Adrenal gland (tissue), 12 donors: ENCODE data around the gene ATXN7. TPM values are rescaled to one million over a fixed set of nuclear protein-coding genes. Genes with fewer than 3 reads are reported as not detected.
A peak's percentile ranks its signal among the peaks of the same experiment; 100 is the strongest.

Source experiments
- DNase-seq, 7 donors: peaks; one replicate each; pipeline ENCODE4 v3.0.0-alpha.2; 2019 to 2020
- H3K27ac ChIP-seq, 5 donors: fragments of 200-600 bp; sonication (generic) in 4 of 5; 1 replicate in 3 of 5; 2 replicates in 2 of 5; pipeline versions ENCODE4 v1.5.1 to v1.8.0; 2016 to 2020; ENCODE audit warnings: mild to moderate bottlenecking in 1 of 5
- H3K27me3 ChIP-seq: fragments of 200-600 bp; 2 replicates; pipeline ENCODE4 v1.8.0; 2021
- H3K36me3 ChIP-seq, 2 donors: fragments of 200-600 bp; replicated peaks in 1 of 2; 1 replicate in 1 of 2; 2 replicates in 1 of 2; pipeline versions ENCODE4 v1.5.1 to v1.8.0; 2018 to 2022
- H3K4me1 ChIP-seq, 2 donors: fragments of 200-600 bp; replicated peaks in 1 of 2; 1 replicate in 1 of 2; 2 replicates in 1 of 2; pipeline versions ENCODE4 v1.5.1 to v1.8.0; 2018 to 2021
- H3K4me3 ChIP-seq, 4 donors: fragments of 200-600 bp; sonication (generic) in 3 of 4; one replicate each; pipeline ENCODE4 v1.5.1; 2016 to 2018
- H3K9me3 ChIP-seq, 3 donors: fragments of 200-600 bp; sonication (generic) in 1 of 3; replicated peaks in 1 of 3; 1 replicate in 2 of 3; 2 replicates in 1 of 3; pipeline versions ENCODE4 v1.5.1 to v1.8.0; 2016 to 2021
- CTCF ChIP-seq, 6 experiments: fragments of 450-650 bp in 4 of 6; fragments of 200-600 bp in 2 of 6; sonication (generic) in 1 of 6; IDR thresholded peaks; 1 replicate in 5 of 6; 2 replicates in 1 of 6; pipeline versions ENCODE4 v1.5.1 to v1.8.0; 2016 to 2021; ENCODE audit warnings: antibody characterized with exemption in 6 of 6, mild to moderate bottlenecking in 2 of 6, moderate library complexity in 1 of 6
- POLR2A ChIP-seq, 2 donors: fragments of 450-650 bp; IDR thresholded peaks; one replicate each; pipeline ENCODE4 v1.6.1; 2017; ENCODE audit warnings: antibody characterized with exemption in 2 of 2, mild to moderate bottlenecking in 2 of 2, moderate library complexity in 1 of 2
- WGBS, 4 donors: extraction: QIAGEN DNeasy Blood & Tissue Kit in 2 of 4; methylation state at CpG; one replicate each; pipeline versions ENCODE4 v1.1.5 to v1.1.7; 2013 to 2017; 5-methylcytosine and 5-hydroxymethylcytosine counted together
- intact Hi-C, 2 donors: fragments of 100-400 bp; cut with DNase I; formaldehyde crosslinking; loops; one replicate each; pipeline versions ENCODE4 v1.14.1 to v1.15.0; 2022 to 2023
- polyA plus RNA-seq, 3 donors: library from polyadenylated mRNA; stranded (reverse); fragments of 200-250 nt in 2 of 3; fragments of 350-450 nt in 1 of 3; fragmentation: Illumina TruSeq in 1 of 3; extraction: RNeasy Lipid Tissue Mini Kit (QIAGEN cat#74804) in 1 of 3; gene quantifications; one replicate each; pipeline ENCODE4 v1.2.3, GENCODE V29; 2013 to 2014
- total RNA-seq, 9 donors: library from RNA; depleted of rRNA in 4 of 9; stranded (reverse); fragments of >200 nt in 4 of 9; fragments of 120-200 nt in 1 of 9; fragmentation: NEBNext Ultra II Directional in 1 of 9; extraction: Animal tissue kit (Norgen Biotek cat#: 25700) in 1 of 9; gene quantifications; one replicate each; pipeline versions ENCODE4 v1.1.0 to v1.2.4, GENCODE V29; 2013 to 2023
- donor health status: healthy with polysubstance abuse.
- donor health status: Bipolar disorder and iron deficiency.
- donor health status: DM: yes; HTN: yes; CAD: no.
- donor health status: DM: no; HTN: no; CAD: no.
- donor health status: DM: no; HTN: no; CAD: no.
- donor health status: DM: yes; HTN: yes; CAD: no.

Gene ATXN7
- total and polyA plus RNA-seq, 12 donors = 4.1 to 27.3 (median 18.0) TPM

DNA sequence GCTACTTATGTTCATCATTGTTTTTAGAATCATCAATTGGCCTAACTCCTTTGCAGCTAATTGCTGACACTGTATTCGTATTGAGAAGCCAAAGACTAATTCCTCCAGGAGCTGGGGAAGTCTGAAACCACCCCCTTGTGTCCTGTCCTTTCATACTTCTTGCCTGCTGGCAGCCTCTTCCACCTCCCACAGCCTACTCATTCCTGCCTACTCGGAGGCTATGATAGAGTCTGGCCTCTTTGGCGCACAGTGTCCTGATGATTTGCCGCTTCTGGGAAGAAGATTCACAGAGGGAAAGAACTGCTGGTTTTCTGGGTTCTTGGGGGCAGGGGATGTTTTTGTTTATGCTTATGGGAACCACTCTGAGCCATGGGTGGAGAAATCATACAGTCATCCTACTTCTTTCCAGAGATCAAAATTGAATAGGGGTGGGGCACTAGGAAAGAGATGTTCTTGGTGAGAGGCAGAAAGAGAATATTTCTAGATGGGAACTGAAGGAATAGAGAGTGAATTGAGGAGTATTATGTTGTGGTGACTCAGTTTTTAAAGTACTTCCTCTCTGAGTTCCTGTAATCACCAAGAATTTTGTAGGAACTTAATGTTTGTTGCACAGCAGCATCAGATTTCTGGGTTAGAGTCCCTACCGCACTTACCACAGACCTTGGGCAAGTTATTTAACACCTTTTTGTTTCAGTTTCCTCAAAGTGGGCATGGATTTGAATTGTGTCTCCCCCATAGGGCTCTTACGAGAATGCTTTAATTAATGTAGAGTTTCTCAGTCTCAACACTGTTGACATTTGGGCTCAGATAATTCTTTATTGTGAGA is 70.6 kb downstream of the ATXN7 start:
- intact Hi-C loops = no loop called here
- 67 to 83% (median 75%) methylated on average over 6 of the region's 6 CpGs for WGBS, 4 donors
- TF ChIP-seq POLR2A (IDR thresholded peaks at IDR 0.05) (no peak), CTCF (IDR thresholded peaks at IDR 0.05) (no peak)
- peak overlapping the region in 2 of 5 donors; percentile 48 to 59 for H3K27ac ChIP-seq
- H3K4me3 ChIP-seq = no peak overlapping the region
- peak in 2 of 7 donors; percentile 36 to 42 for DNase-seq
- H3K4me1 ChIP-seq = peaks cover 17 to 62% of the 10 kb centered on the region in 2 donors
- H3K36me3 ChIP-seq = no peaks in the 10 kb centered on the region
- no peaks in the 10 kb centered on the region for H3K27me3 ChIP-seq
- H3K9me3 ChIP-seq = no peaks in the 10 kb centered on the region

DNA sequence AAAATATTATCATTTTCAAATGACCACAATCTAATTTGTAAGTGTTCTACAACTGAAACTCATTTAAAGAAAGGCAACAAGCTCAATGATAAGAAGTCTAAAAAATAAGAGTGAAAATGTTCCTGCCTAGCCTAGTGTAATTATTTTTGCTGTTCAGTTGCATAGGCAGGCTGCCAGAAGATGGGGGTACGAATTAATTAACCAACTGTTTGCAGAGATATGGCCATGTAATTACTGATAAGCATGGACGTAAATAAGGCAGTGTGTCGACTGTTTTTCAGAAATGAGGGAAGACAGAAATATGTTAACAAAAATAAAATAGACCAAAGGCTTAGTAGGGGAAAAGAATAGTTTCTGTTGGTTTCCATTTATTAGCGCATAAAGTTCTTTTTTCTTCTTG is 73.3 kb downstream of the ATXN7 start:
- H3K27me3 ChIP-seq = no peaks in the 10 kb centered on the region
- no peaks in the 10 kb centered on the region for H3K36me3 ChIP-seq
- intact Hi-C loops = no loop called here
- WGBS, 4 donors = 37 to 52% (median 44%) methylated on average over 4 of the region's 4 CpGs
- peak in 1 of 7 donors; percentile 23 for DNase-seq
- TF ChIP-seq POLR2A (IDR thresholded peaks at IDR 0.05) (no peak), CTCF (IDR thresholded peaks at IDR 0.05) (no peak)
- H3K9me3 ChIP-seq = no peaks in the 10 kb centered on the region
- no peak overlapping the region for H3K27ac ChIP-seq
- no peak overlapping the region for H3K4me3 ChIP-seq
- peaks cover 17 to 59% of the 10 kb centered on the region in 2 donors for H3K4me1 ChIP-seq

DNA sequence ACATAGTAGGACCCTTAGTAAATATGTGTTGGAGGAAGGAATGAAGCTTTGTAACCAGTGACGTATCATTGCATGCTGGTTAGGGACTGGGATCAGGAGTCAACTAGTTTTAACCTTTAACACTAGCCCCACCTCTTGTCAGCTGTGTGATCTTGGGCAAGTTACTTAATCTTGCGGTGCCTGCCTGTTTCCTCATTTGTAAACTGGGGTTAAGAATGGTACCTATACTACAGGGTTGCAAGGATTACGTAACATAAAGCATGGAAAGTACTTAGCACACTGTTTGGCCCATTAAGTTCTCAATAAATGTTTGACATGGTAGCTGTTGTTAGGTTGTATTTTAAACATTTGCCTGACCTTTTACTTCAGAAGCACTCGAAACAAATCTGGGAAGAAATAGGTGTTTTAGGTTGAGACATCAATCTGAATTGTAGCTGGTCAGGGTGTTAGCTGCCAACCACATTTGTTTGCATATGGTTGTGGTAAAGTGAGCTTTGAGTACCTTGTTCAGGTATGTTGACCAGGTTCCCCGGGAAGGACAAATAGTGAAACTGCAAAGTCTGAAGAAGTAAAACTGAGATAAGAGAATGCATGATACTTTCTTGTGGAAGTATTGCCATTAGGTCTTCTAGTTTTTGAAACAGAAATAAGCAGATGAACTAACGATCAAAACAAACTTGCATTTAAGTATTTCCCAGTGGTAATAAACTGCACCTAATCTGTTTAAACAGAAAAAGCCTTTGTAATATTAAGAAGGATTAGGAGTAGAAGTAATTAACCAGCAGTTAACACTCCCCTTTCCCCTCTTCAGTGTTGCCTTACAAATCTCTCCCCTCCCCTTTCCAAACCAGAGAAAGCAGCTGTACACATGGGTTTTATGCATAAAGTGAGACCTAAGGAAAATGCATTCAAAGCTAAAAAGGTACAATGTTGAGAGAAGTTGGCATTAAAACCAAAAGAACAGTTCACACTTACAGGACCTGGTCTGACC is 74.3 kb downstream of the ATXN7 start:
- no peak for TF ChIP-seq POLR2A (IDR thresholded peaks at IDR 0.05)
- no peak for TF ChIP-seq CTCF (IDR thresholded peaks at IDR 0.05)
- DNase-seq = no peak
- H3K27ac ChIP-seq = no peak overlapping the region
- peaks cover 13 to 49% of the 10 kb centered on the region in 2 donors for H3K4me1 ChIP-seq
- intact Hi-C loops = no loop called here
- WGBS, 4 donors = 85 to 92% (median 86%) methylated on average over 6 of the region's 6 CpGs
- H3K27me3 ChIP-seq = no peaks in the 10 kb centered on the region
- H3K9me3 ChIP-seq = no peaks in the 10 kb centered on the region
- H3K4me3 ChIP-seq = no peak overlapping the region
- H3K36me3 ChIP-seq = no peaks in the 10 kb centered on the region

- TF ChIP-seq POLR2A (IDR thresholded peaks at IDR 0.05) (no peak), CTCF (IDR thresholded peaks at IDR 0.05) (no peak)
- no peaks in the 10 kb centered on the region for H3K9me3 ChIP-seq
- DNase-seq = no peak
- H3K4me3 ChIP-seq = no peak overlapping the region
- intact Hi-C loops = no loop called here
- H3K4me1 ChIP-seq = peaks cover 4 to 38% of the 10 kb centered on the region in 2 donors
- no peaks in the 10 kb centered on the region for H3K36me3 ChIP-seq
- 90 to 94% (median 90%) methylated on average over 4 of the region's 4 CpGs for WGBS, 4 donors
- no peak overlapping the region for H3K27ac ChIP-seq
- no peaks in the 10 kb centered on the region for H3K27me3 ChIP-seq
These were observed 76.7 kb downstream of the ATXN7 start for GRCh38 chr3:63940389-63940757.
